ENCODE measurements around the gene SLIT1.

Gene SLIT1

DNA sequence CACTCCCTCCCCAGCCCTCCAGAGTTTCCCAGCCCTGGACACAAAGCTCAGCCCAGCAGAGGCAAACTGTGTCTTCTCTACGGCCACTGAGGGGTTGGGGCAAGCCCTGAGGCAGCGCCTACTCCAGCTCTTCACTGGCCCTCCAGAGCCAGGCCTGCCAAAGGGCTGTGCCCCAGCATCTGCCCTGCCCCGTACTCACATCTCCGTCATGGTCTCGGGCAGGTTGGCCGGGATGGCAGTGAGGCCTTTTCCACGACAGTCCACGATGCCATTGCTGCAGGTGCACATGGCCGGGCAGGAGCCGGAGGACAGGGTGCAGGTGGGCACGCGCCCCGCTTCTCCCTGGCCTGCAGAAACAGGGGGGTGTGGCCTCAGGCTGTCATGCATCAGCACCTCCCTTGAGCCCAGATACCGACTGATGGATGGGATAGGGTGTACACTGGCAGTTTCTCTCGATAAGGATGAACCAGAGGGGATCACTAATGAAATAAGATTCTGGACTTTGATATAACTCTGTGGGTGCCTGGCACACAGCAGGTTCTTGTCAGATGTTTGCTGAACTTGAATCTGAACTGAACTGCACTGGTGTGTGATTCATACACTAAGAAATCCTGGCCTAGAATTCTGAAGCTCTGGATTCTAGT is 125.2 kb downstream of the SLIT1 start:
- Histone ChIP-seq H3K4me2 (ENCODE audit: low read length, poor library complexity, severe bottlenecking) (no peak overlapping the region), H3K9ac (ENCODE audit: low read length) (no peak overlapping the region), H3K18ac (ENCODE audit: low read depth in 1 of 2, low read length in 2 of 2) (no peak overlapping the region), H4K91ac (ENCODE audit: low read length) (no peak overlapping the region), H3K14ac (ENCODE audit: low read length in 2 of 2) (no peak overlapping the region), H3K36me3 (ENCODE audit: control insufficient read depth in 1 of 2, insufficient read depth in 2 of 2, low read depth in 1 of 2, low read length in 2 of 2) (no peaks in the 10 kb centered on the region), H2BK12ac (ENCODE audit: low read length in 2 of 2) (no peak overlapping the region), H2BK120ac (ENCODE audit: low read depth, low read length) (no peak overlapping the region), H3K4me1 (ENCODE audit: control insufficient read depth, insufficient read depth, low read depth, low read length) (peaks cover 5% of the 10 kb centered on the region), H3K27me3 (ENCODE audit: control insufficient read depth in 1 of 2, insufficient read depth in 1 of 2, low read length in 2 of 2) (peaks cover 53% of the 10 kb centered on the region in 2 experiments), H3K9me3 (ENCODE audit: control insufficient read depth, low read length) (no peaks in the 10 kb centered on the region), H2BK5ac (ENCODE audit: low read depth, low read length, poor library complexity, severe bottlenecking) (no peak overlapping the region), H3K79me1 (replicated peaks; ENCODE audit: low read length, poor library complexity, severe bottlenecking) (no peaks in the 10 kb centered on the region), H2BK15ac (ENCODE audit: low read depth, poor library complexity, severe bottlenecking) (no peak overlapping the region), H2AFZ (ENCODE audit: low read depth, low read length) (no peak overlapping the region), H3K4ac (ENCODE audit: low read depth in 1 of 2, low read length in 2 of 2) (no peak overlapping the region), H2AK5ac (ENCODE audit: low read length, severe bottlenecking) (no peak overlapping the region), H4K8ac (ENCODE audit: low read length) (no peak overlapping the region), H3K23ac (ENCODE audit: low read length in 2 of 2) (no peak overlapping the region), H3K27ac (ENCODE audit: low read length, poor library complexity, severe bottlenecking) (no peak overlapping the region), H3K4me3 (ENCODE audit: insufficient read depth in 1 of 2, low read depth in 1 of 2, low read length in 2 of 2) (no peak overlapping the region)
- DNase-seq = no peak
- WGBS = 88% methylated on average over 15 of the region's 15 CpGs

DNA sequence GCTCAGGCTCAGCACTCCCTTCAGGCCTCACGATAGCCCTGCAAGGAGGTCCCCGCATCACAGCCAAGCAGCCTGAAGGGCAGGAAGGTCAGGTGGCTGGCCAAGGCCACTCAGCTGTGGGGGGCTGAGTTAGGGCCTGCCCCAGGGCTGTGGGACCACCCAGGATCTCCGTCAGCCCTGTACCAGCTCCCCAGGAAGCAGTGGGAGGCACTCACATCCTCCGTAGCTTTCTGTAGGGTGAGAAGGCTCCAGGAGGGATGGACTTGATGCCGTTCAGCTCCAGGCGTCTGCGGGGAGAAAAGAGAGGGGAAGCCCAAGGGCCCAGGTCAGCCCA is 125.9 kb downstream of the SLIT1 start:
- Histone ChIP-seq H3K14ac (ENCODE audit: low read length in 2 of 2) (no peak overlapping the region), H3K27me3 (ENCODE audit: control insufficient read depth in 1 of 2, insufficient read depth in 1 of 2, low read length in 2 of 2) (peaks cover 46 to 52% of the 10 kb centered on the region in 2 experiments)

GRCh38 chr10:97059006-97059871 is 126.5 kb downstream of the SLIT1 start:
- Histone ChIP-seq H3K79me1 (replicated peaks; ENCODE audit: low read length, poor library complexity, severe bottlenecking) (no peaks in the 10 kb centered on the region), H3K27me3 (ENCODE audit: control insufficient read depth in 1 of 2, insufficient read depth in 1 of 2, low read length in 2 of 2) (peaks cover 45 to 49% of the 10 kb centered on the region in 2 experiments), H2AFZ (ENCODE audit: low read depth, low read length) (no peak overlapping the region), H2BK15ac (ENCODE audit: low read depth, poor library complexity, severe bottlenecking) (no peak overlapping the region), H3K4me2 (ENCODE audit: low read length, poor library complexity, severe bottlenecking) (no peak overlapping the region), H4K91ac (ENCODE audit: low read length) (no peak overlapping the region), H3K36me3 (ENCODE audit: control insufficient read depth in 1 of 2, insufficient read depth in 2 of 2, low read depth in 1 of 2, low read length in 2 of 2) (no peaks in the 10 kb centered on the region), H3K23ac (ENCODE audit: low read length in 2 of 2) (no peak overlapping the region), H3K4ac (ENCODE audit: low read depth in 1 of 2, low read length in 2 of 2) (no peak overlapping the region), H2BK5ac (ENCODE audit: low read depth, low read length, poor library complexity, severe bottlenecking) (no peak overlapping the region), H4K8ac (ENCODE audit: low read length) (no peak overlapping the region), H2BK12ac (ENCODE audit: low read length in 2 of 2) (no peak overlapping the region), H2BK120ac (ENCODE audit: low read depth, low read length) (no peak overlapping the region), H3K27ac (ENCODE audit: low read length, poor library complexity, severe bottlenecking) (no peak overlapping the region), H3K4me3 (ENCODE audit: insufficient read depth in 1 of 2, low read depth in 1 of 2, low read length in 2 of 2) (no peak overlapping the region), H3K18ac (ENCODE audit: low read depth in 1 of 2, low read length in 2 of 2) (no peak overlapping the region), H3K9me3 (ENCODE audit: control insufficient read depth, low read length) (no peaks in the 10 kb centered on the region), H3K14ac (ENCODE audit: low read length in 2 of 2) (no peak overlapping the region), H3K9ac (ENCODE audit: low read length) (no peak overlapping the region), H3K4me1 (ENCODE audit: control insufficient read depth, insufficient read depth, low read depth, low read length) (peaks cover 2% of the 10 kb centered on the region), H2AK5ac (ENCODE audit: low read length, severe bottlenecking) (no peak overlapping the region)
- DNase-seq = no peak
- WGBS = 84% methylated on average over 12 of the region's 14 CpGs

More for the DNA sequence above, 125.9 kb downstream of the SLIT1 start:
- no peak for DNase-seq
- Histone ChIP-seq H3K79me1 (replicated peaks; ENCODE audit: low read length, poor library complexity, severe bottlenecking) (no peaks in the 10 kb centered on the region), H3K9me3 (ENCODE audit: control insufficient read depth, low read length) (no peaks in the 10 kb centered on the region), H3K4me2 (ENCODE audit: low read length, poor library complexity, severe bottlenecking) (no peak overlapping the region), H2BK12ac (ENCODE audit: low read length in 2 of 2) (no peak overlapping the region), H3K4me3 (ENCODE audit: insufficient read depth in 1 of 2, low read depth in 1 of 2, low read length in 2 of 2) (no peak overlapping the region), H2BK120ac (ENCODE audit: low read depth, low read length) (no peak overlapping the region), H2BK15ac (ENCODE audit: low read depth, poor library complexity, severe bottlenecking) (no peak overlapping the region), H3K4me1 (ENCODE audit: control insufficient read depth, insufficient read depth, low read depth, low read length) (peaks cover 2% of the 10 kb centered on the region), H3K9ac (ENCODE audit: low read length) (no peak overlapping the region), H3K23ac (ENCODE audit: low read length in 2 of 2) (no peak overlapping the region), H4K91ac (ENCODE audit: low read length) (no peak overlapping the region), H2AFZ (ENCODE audit: low read depth, low read length) (no peak overlapping the region), H2BK5ac (ENCODE audit: low read depth, low read length, poor library complexity, severe bottlenecking) (no peak overlapping the region), H3K18ac (ENCODE audit: low read depth in 1 of 2, low read length in 2 of 2) (no peak overlapping the region), H4K8ac (ENCODE audit: low read length) (no peak overlapping the region), H3K36me3 (ENCODE audit: control insufficient read depth in 1 of 2, insufficient read depth in 2 of 2, low read depth in 1 of 2, low read length in 2 of 2) (no peaks in the 10 kb centered on the region), H3K27ac (ENCODE audit: low read length, poor library complexity, severe bottlenecking) (no peak overlapping the region), H2AK5ac (ENCODE audit: low read length, severe bottlenecking) (no peak overlapping the region), H3K4ac (ENCODE audit: low read depth in 1 of 2, low read length in 2 of 2) (no peak overlapping the region)
- 64% methylated on average over 7 of the region's 7 CpGs for WGBS

DNA sequence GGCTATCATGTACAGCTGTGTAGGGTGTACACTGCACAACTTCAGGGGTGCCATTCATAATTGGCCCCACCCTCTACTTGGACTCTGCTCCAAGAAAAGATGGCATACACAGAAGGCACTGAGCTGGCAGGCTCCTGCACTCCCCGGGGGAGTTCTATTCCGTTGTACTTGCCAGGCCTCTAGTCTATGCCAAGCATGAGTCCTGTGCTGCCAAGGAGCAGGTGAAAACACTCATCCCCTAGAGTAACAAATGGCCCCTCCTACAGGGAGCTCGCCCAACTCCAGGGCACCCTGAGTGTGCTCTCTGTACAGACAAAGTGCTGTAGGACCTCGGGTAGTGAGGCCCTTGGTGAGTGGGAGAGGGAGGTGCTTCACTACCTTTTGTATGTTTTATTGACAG is 127.2 kb downstream of the SLIT1 start:
- H3K9ac ChIP-seq (ENCODE audit: low read length) = no peak overlapping the region
- H3K4me1 ChIP-seq (ENCODE audit: control insufficient read depth, insufficient read depth, low read depth, low read length) = peaks cover 2% of the 10 kb centered on the region
- no peak overlapping the region for H2BK120ac ChIP-seq (ENCODE audit: low read depth, low read length)
- 77% methylated on average over 4 of the region's 4 CpGs for WGBS
- peaks cover 43 to 47% of the 10 kb centered on the region in 2 experiments for H3K27me3 ChIP-seq (ENCODE audit: control insufficient read depth in 1 of 2, insufficient read depth in 1 of 2, low read length in 2 of 2)
- no peak overlapping the region for H2BK15ac ChIP-seq (ENCODE audit: low read depth, poor library complexity, severe bottlenecking)
- H4K91ac ChIP-seq (ENCODE audit: low read length) = no peak overlapping the region
- no peaks in the 10 kb centered on the region for H3K79me1 ChIP-seq (replicated peaks; ENCODE audit: low read length, poor library complexity, severe bottlenecking)
- H2AK5ac ChIP-seq (ENCODE audit: low read length, severe bottlenecking) = no peak overlapping the region
- H3K9me3 ChIP-seq (ENCODE audit: control insufficient read depth, low read length) = no peaks in the 10 kb centered on the region
- H2AFZ ChIP-seq (ENCODE audit: low read depth, low read length) = no peak overlapping the region
- no peak overlapping the region for H3K4me2 ChIP-seq (ENCODE audit: low read length, poor library complexity, severe bottlenecking)
- no peak overlapping the region for H4K8ac ChIP-seq (ENCODE audit: low read length)
- H3K4ac ChIP-seq (ENCODE audit: low read depth in 1 of 2, low read length in 2 of 2) = no peak overlapping the region
- no peak overlapping the region for H3K27ac ChIP-seq (ENCODE audit: low read length, poor library complexity, severe bottlenecking)
- H3K18ac ChIP-seq (ENCODE audit: low read depth in 1 of 2, low read length in 2 of 2) = no peak overlapping the region
- H3K4me3 ChIP-seq (ENCODE audit: insufficient read depth in 1 of 2, low read depth in 1 of 2, low read length in 2 of 2) = no peak overlapping the region
- H2BK5ac ChIP-seq (ENCODE audit: low read depth, low read length, poor library complexity, severe bottlenecking) = no peak overlapping the region
- no peak overlapping the region for H3K14ac ChIP-seq (ENCODE audit: low read length in 2 of 2)
- DNase-seq = no peak
- H3K36me3 ChIP-seq (ENCODE audit: control insufficient read depth in 1 of 2, insufficient read depth in 2 of 2, low read depth in 1 of 2, low read length in 2 of 2) = no peaks in the 10 kb centered on the region
- H2BK12ac ChIP-seq (ENCODE audit: low read length in 2 of 2) = no peak overlapping the region
- no peak overlapping the region for H3K23ac ChIP-seq (ENCODE audit: low read length in 2 of 2)

All from mesenchymal stem cell (in vitro differentiated cells and primary cell).